ENCODE results near the gene USP30.

Gene USP30

GRCh38 chr12:109097140-109097434 is 44.7 kb downstream of the USP30 start:
- ChIA-PET CTCF (interaction anchor here (2.0 kb wide), 1 partner anchor 534 kb away, joined by 5 read pairs; the partner anchor contains the start of gene ISCU), POLR2A (no interaction called here)
- DNase-seq (ENCODE audit: low read depth, low spot score), result no peak
- H3K4me3 ChIP-seq (ENCODE audit: low read depth, low read length), result peak overlapping the region; percentile 63
- no peak for TF ChIP-seq CTCF (IDR thresholded peaks at IDR 0.05; ENCODE audit: insufficient read depth, low read length, missing control alignments)

GRCh38 chr12:109097435-109098182 is 45.2 kb downstream of the USP30 start, which contains the start of gene UNG:
TSS of gene UNG (plus strand) at chr12:109097597. CDS start at chr12:109097680, 83 bp downstream.
- TF ChIP-seq CTCF (IDR thresholded peaks at IDR 0.05; ENCODE audit: insufficient read depth, low read length, missing control alignments), result no peak
- CTCF ChIA-PET, result interaction anchor here (1.5 to 6.4 kb wide), 5 partner anchors 13 to 292 kb away, joined by 4 to 61 read pairs (median 6); no protein-coding TSS in a partner anchor
- POLR2A ChIA-PET, result interaction anchor here (0.8 to 1.2 kb wide), 2 partner anchors 14 to 288 kb away, joined by 3 read pairs; no protein-coding TSS in a partner anchor
- peak; percentile 41 for DNase-seq (ENCODE audit: low read depth, low spot score)
- H3K4me3 ChIP-seq (ENCODE audit: low read depth, low read length), result peak within 1 kb of the TSS; percentile 79

GRCh38 chr12:109098183-109098604 is 45.8 kb downstream of the USP30 start:
- POLR2A ChIA-PET, result interaction anchor here (0.8 to 1.2 kb wide), 2 partner anchors 14 to 287 kb away, joined by 3 read pairs; no protein-coding TSS in a partner anchor
- CTCF ChIA-PET, result interaction anchor here (1.5 to 6.4 kb wide), 5 partner anchors 13 to 292 kb away, joined by 4 to 61 read pairs (median 6); no protein-coding TSS in a partner anchor
- DNase-seq (ENCODE audit: low read depth, low spot score), result no peak
- TF ChIP-seq CTCF (IDR thresholded peaks at IDR 0.05; ENCODE audit: insufficient read depth, low read length, missing control alignments), result no peak
- peak overlapping the region; percentile 79 for H3K4me3 ChIP-seq (ENCODE audit: low read depth, low read length)

GRCh38 chr12:109098651-109099050 is 46.3 kb downstream of the USP30 start:
- DNase-seq (ENCODE audit: low read depth, low spot score), result no peak
- ChIA-PET CTCF (interaction anchor here (1.1 to 6.4 kb wide), 7 partner anchors 12 to 480 kb away, joined by 4 to 61 read pairs (median 6); no protein-coding TSS in a partner anchor), POLR2A (interaction anchor here (0.8 to 1.2 kb wide), 2 partner anchors 13 to 287 kb away, joined by 3 read pairs; no protein-coding TSS in a partner anchor)
- H3K4me3 ChIP-seq (ENCODE audit: low read depth, low read length), result peak overlapping the region; percentile 79
- TF ChIP-seq CTCF (IDR thresholded peaks at IDR 0.05; ENCODE audit: insufficient read depth, low read length, missing control alignments), result no peak

- ChIA-PET POLR2A (no interaction called here), CTCF (interaction anchor here (1.1 to 6.4 kb wide), 7 partner anchors 11 to 481 kb away, joined by 3 to 61 read pairs (median 6); no protein-coding TSS in a partner anchor)
- no peak overlapping the region; the same call in 1 of the 2 replicates for H3K4me3 ChIP-seq (ENCODE audit: low read depth, low read length)
- no peak for TF ChIP-seq CTCF (IDR thresholded peaks at IDR 0.05; ENCODE audit: insufficient read depth, low read length, missing control alignments)
- no peak for DNase-seq (ENCODE audit: low read depth, low spot score)
Measured at GRCh38 chr12:109099431-109100020, 47.1 kb downstream of the USP30 start.

GRCh38 chr12:109100741-109101140 is 48.4 kb downstream of the USP30 start:
- no peak for TF ChIP-seq CTCF (IDR thresholded peaks at IDR 0.05; ENCODE audit: insufficient read depth, low read length, missing control alignments)
- H3K4me3 ChIP-seq (ENCODE audit: low read depth, low read length), result no peak overlapping the region
- ChIA-PET POLR2A (no interaction called here), CTCF (interaction anchor here (1.0 to 6.4 kb wide), 3 partner anchors 10 to 435 kb away, joined by 3 to 61 read pairs (median 5); no protein-coding TSS in a partner anchor)
- no peak for DNase-seq (ENCODE audit: low read depth, low spot score)
